HepG2 (cell line): ENCODE measurements around the gene FLOT2. TPM values are rescaled to one million over a fixed set of nuclear protein-coding genes. Genes with fewer than 3 reads are reported as not detected.

Experiments used
- EEA1 ChIP-seq: sonication (generic); formaldehyde crosslinking; IDR thresholded peaks from 2 replicates; pipeline ENCODE4 v1.5.1; 2020; ENCODE audit warnings: mild to moderate bottlenecking, missing genetic modification reagents, borderline replicate concordance
- ELF1 ChIP-seq: sonication (generic); formaldehyde crosslinking; IDR thresholded peaks from 2 replicates; pipeline ENCODE4 v1.4.0; 2020; ENCODE audit warnings: missing genetic modification reagents
- GFI1 ChIP-seq: sonication (generic); formaldehyde crosslinking; IDR thresholded peaks from 2 replicates; pipeline ENCODE4 v1.5.0; 2020; ENCODE audit warnings: missing genetic modification reagents, mild to moderate bottlenecking, borderline replicate concordance
- HNRNPL ChIP-seq: fragments of 200-400 bp; formaldehyde crosslinking; IDR thresholded peaks from 2 replicates; pipeline ENCODE4 v1.6.1; 2017; ENCODE audit warnings: mild to moderate bottlenecking, low read depth, low read length
- JUNB ChIP-seq: sonication (generic); formaldehyde crosslinking; IDR thresholded peaks from 2 replicates; pipeline ENCODE4 v1.8.0; 2022; ENCODE audit warnings: missing genetic modification reagents, mild to moderate bottlenecking, borderline replicate concordance
- KDM2A ChIP-seq: sonication (generic); formaldehyde crosslinking; IDR thresholded peaks from 2 replicates; pipeline ENCODE4 v1.4.0; 2020; ENCODE audit warnings: low read depth, missing genetic modification reagents, borderline replicate concordance
- NKX3-1 ChIP-seq: sonication (generic); formaldehyde crosslinking; IDR thresholded peaks from 2 replicates; pipeline ENCODE4 v1.5.0; 2020; ENCODE audit warnings: missing genetic modification reagents
- RBM22 ChIP-seq: fragments of 200-400 bp; formaldehyde crosslinking; optimal IDR thresholded peaks from 2 replicates; pipeline ENCODE3; 2017; ENCODE audit warnings: mild to moderate bottlenecking, low read length, moderate library complexity
- SIX4 ChIP-seq: sonication (generic); formaldehyde crosslinking; IDR thresholded peaks from 2 replicates; pipeline ENCODE4 v1.4.0; 2020; ENCODE audit warnings: missing genetic modification reagents
- SNAPC5 ChIP-seq: sonication (generic); formaldehyde crosslinking; IDR thresholded peaks from 2 replicates; pipeline ENCODE4 v1.8.1; 2023; ENCODE audit warnings: mild to moderate bottlenecking, missing genetic modification reagents, borderline replicate concordance
- SPEN ChIP-seq: sonication (generic); formaldehyde crosslinking; IDR thresholded peaks from 2 replicates; pipeline ENCODE4 v1.5.1; 2020; ENCODE audit warnings: low read depth, mild to moderate bottlenecking, missing genetic modification reagents
- TERF1 ChIP-seq: sonication (generic); formaldehyde crosslinking; IDR thresholded peaks from 2 replicates; pipeline ENCODE4 v1.8.0; 2022; ENCODE audit warnings: mild to moderate bottlenecking, missing genetic modification reagents, moderate library complexity
- THAP11 ChIP-seq: IDR thresholded peaks from 2 replicates; pipeline ENCODE4 v1.6.1; 2016; ENCODE audit warnings: missing biosample characterization, missing genetic modification reagents
- THYN1 ChIP-seq: sonication (generic); formaldehyde crosslinking; IDR thresholded peaks from 2 replicates; pipeline ENCODE4 v1.8.1; 2023; ENCODE audit warnings: low read depth, mild to moderate bottlenecking, moderate library complexity, missing genetic modification reagents, borderline replicate concordance
- ZBTB7B ChIP-seq: sonication (generic); formaldehyde crosslinking; IDR thresholded peaks from 2 replicates; pipeline ENCODE4 v1.4.0; 2020; ENCODE audit warnings: missing genetic modification reagents
- ZNF337 ChIP-seq: sonication (generic); formaldehyde crosslinking; IDR thresholded peaks from 2 replicates; pipeline ENCODE4 v1.5.1; 2020; ENCODE audit warnings: missing genetic modification reagents, low read depth, mild to moderate bottlenecking, borderline replicate concordance
- ZNF460 ChIP-seq: sonication (generic); formaldehyde crosslinking; IDR thresholded peaks from 2 replicates; pipeline ENCODE4 v1.5.1; 2020; ENCODE audit warnings: missing genetic modification reagents, mild to moderate bottlenecking, borderline replicate concordance
- ZNF468 ChIP-seq: sonication (generic); formaldehyde crosslinking; IDR thresholded peaks from 2 replicates; pipeline ENCODE4 v1.8.0; 2022; ENCODE audit warnings: mild to moderate bottlenecking, moderate library complexity, missing genetic modification reagents
- ZNF652 ChIP-seq: IDR thresholded peaks from 2 replicates; pipeline ENCODE4 v1.6.1; 2016; ENCODE audit warnings: low read depth, borderline replicate concordance
- ZNF83 ChIP-seq: sonication (generic); formaldehyde crosslinking; IDR thresholded peaks from 2 replicates; pipeline ENCODE4 v1.4.0; 2020; ENCODE audit warnings: missing genetic modification reagents, mild to moderate bottlenecking, borderline replicate concordance
- ZSCAN29 ChIP-seq: sonication (generic); formaldehyde crosslinking; conservative IDR thresholded peaks from 2 replicates; pipeline ENCODE4 v1.4.0; 2020; ENCODE audit warnings: mild to moderate bottlenecking, missing genetic modification reagents
- polyA plus RNA-seq, 8 experiments: library from polyadenylated mRNA; depleted of rRNA in 3 of 8; stranded (reverse) in 7 of 8; unstranded in 1 of 8; fragments of >200 nt; fragmentation: Illumina TruSeq in 4 of 8; extraction: Trizol in 4 of 8; gene quantifications; 2 replicates each; pipeline versions ENCODE4 v1.2.1 to v1.2.3, GENCODE V29; 2011 to 2016; ENCODE audit warnings: low read depth in 4 of 8, missing spikeins in 1 of 8, mixed read lengths in 1 of 8; ENCODE audit not compliant: insufficient read depth in 1 of 8
- total RNA-seq, 5 experiments: library from RNA; depleted of rRNA; stranded (reverse); fragments of >200 nt; fragmentation: Illumina TruSeq; extraction: Trizol; gene quantifications; 2 replicates each; pipeline ENCODE4 v1.2.3, GENCODE V29; 2016; ENCODE audit warnings: low read depth in 1 of 5
- TF ChIP-seq, protein P1 (sequence below), 2 experiments: sonication (generic) in 1 of 2; formaldehyde crosslinking in 1 of 2; IDR thresholded peaks; 2 replicates each; pipeline versions ENCODE4 v1.4.0 to v1.6.1; 2018 to 2020; ENCODE audit warnings: missing genetic modification reagents in 2 of 2, borderline replicate concordance in 1 of 2, low read depth in 1 of 2, mild to moderate bottlenecking in 1 of 2, missing biosample characterization in 1 of 2

The FLOT2 gene
- total and polyA plus RNA-seq, 2 of the 13 experiments (the other 11 are each of a cell fraction or from before 2014, with no cell fraction given), result 54.3 to 54.5 TPM

- TF ChIP-seq JUNB (CRISPR knock-in tag), result no peak
- TF ChIP-seq, protein P1, sequence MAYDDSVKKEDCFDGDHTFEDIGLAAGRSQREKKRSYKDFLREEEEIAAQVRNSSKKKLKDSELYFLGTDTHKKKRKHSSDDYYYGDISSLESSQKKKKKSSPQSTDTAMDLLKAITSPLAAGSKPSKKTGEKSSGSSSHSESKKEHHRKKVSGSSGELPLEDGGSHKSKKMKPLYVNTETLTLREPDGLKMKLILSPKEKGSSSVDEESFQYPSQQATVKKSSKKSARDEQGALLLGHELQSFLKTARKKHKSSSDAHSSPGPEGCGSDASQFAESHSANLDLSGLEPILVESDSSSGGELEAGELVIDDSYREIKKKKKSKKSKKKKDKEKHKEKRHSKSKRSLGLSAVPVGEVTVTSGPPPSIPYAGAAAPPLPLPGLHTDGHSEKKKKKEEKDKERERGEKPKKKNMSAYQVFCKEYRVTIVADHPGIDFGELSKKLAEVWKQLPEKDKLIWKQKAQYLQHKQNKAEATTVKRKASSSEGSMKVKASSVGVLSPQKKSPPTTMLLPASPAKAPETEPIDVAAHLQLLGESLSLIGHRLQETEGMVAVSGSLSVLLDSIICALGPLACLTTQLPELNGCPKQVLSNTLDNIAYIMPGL (CRISPR knock-in tag; IDR thresholded peaks at IDR 0.05; ENCODE audit: borderline replicate concordance in 1 of 2, low read depth in 1 of 2), result peak; percentile 99 to 100
- TF ChIP-seq ZBTB7B, result peak; percentile 77
- no peak for TF ChIP-seq GFI1 (CRISPR knock-in tag)
- TF ChIP-seq TERF1 (CRISPR knock-in tag), result no peak
- TF ChIP-seq SNAPC5 (CRISPR knock-in tag), result peak; percentile 79; the same call in 1 of the 2 replicates
- peak; percentile 97 for TF ChIP-seq SPEN (CRISPR knock-in tag)
- no peak for TF ChIP-seq NKX3-1
- TF ChIP-seq ELF1 (CRISPR knock-in tag), result peak; percentile 41; the same call in 1 of the 2 replicates
- peak; percentile 85; the same call in 1 of the 2 replicates for TF ChIP-seq KDM2A
- TF ChIP-seq EEA1 (CRISPR knock-in tag), result peak; percentile 29; the same call in 1 of the 2 replicates
- 0 out of 2 replicates have a peak, but pooled peaks have one; percentile 19 for TF ChIP-seq ZNF652 (CRISPR knock-in tag)
- TF ChIP-seq ZNF337, result peak; percentile 67; the same call in 1 of the 2 replicates
- TF ChIP-seq THYN1 (CRISPR knock-in tag), result no peak
- TF ChIP-seq ZSCAN29 (CRISPR knock-in tag), result 0 out of 2 replicates have a peak, but pooled peaks have one; percentile 65
- TF ChIP-seq HNRNPL, result no peak
- TF ChIP-seq ZNF83 (CRISPR knock-in tag), result 0 out of 2 replicates have a peak, but pooled peaks have one; percentile 37
- no peak for TF ChIP-seq ZNF468 (CRISPR knock-in tag)
- TF ChIP-seq ZNF460 (CRISPR knock-in tag), result no peak
- TF ChIP-seq THAP11 (CRISPR knock-in tag), result peak; percentile 90
- TF ChIP-seq SIX4 (CRISPR knock-in tag), result no peak; the same call in 1 of the 2 replicates
- no peak for TF ChIP-seq RBM22
Measured at GRCh38 chr17:28902819-28903545, 5.4 kb upstream of the FLOT2 start, which contains the start of gene DHRS13 (continued).
